Panc1 (cell line): ENCODE measurements around the gene FANCC.

Source experiments
- CTCF ChIP-seq: fragments of 450-650 bp; IDR thresholded peaks from 2 replicates; pipeline ENCODE4 v1.5.1; 2017; ENCODE audit warnings: mild to moderate bottlenecking
- POLR2AphosphoS5 ChIP-seq: IDR thresholded peaks from 2 replicates; pipeline ENCODE4 v1.6.1; 2012; ENCODE audit warnings: mild to moderate bottlenecking, low read depth, low read length, moderate library complexity
- REST ChIP-seq, 2 experiments: IDR thresholded peaks; 2 replicates each; pipeline ENCODE4 v1.6.1; 2011 to 2012; ENCODE audit warnings: low read depth in 2 of 2, control low read depth in 1 of 2, low read length in 1 of 2, mild to moderate bottlenecking in 1 of 2, moderate library complexity in 1 of 2; ENCODE audit not compliant: insufficient read depth in 1 of 2
- SIN3A ChIP-seq: IDR thresholded peaks from 2 replicates; pipeline ENCODE4 v1.6.1; 2012; ENCODE audit warnings: low read depth, mild to moderate bottlenecking, low read length, moderate library complexity, borderline replicate concordance; ENCODE audit not compliant: insufficient read depth
- TCF7L2 ChIP-seq: IDR thresholded peaks from 2 replicates; pipeline ENCODE4 v1.6.1; 2011; ENCODE audit warnings: mild to moderate bottlenecking, low read depth, low read length, inconsistent platforms

- TF ChIP-seq CTCF: no peak
- no peak for TF ChIP-seq SIN3A
- TF ChIP-seq POLR2AphosphoS5: no peak
- TF ChIP-seq TCF7L2: no peak
- TF ChIP-seq REST (IDR thresholded peaks at IDR 0.05; ENCODE audit: insufficient read depth in 1 of 2, low read depth in 2 of 2, low read length in 1 of 2): no peak
Observed at GRCh38 chr9:95316274-95316673, 1.2 kb downstream of the FANCC start.
